Smooth muscle cell (in vitro differentiated cells): ENCODE results near the gene SWI5. TPM values are rescaled to one million over a fixed set of nuclear protein-coding genes. Genes with fewer than 3 reads are reported as not detected.
A peak's percentile ranks its signal among the peaks of the same experiment; 100 is the strongest.

Source experiments
- DNase-seq: peaks from one replicate; lab custom pipeline; 2025; ENCODE audit not compliant: unreplicated experiment; lab: John Stamatoyannopoulos, UW
- H2AFZ ChIP-seq: fragments of 200-600 bp; sonication (generic); 2 replicates; pipeline ENCODE4 v1.6.0; 2016; ENCODE audit warnings: antibody characterized with exemption, low read depth, mild to moderate bottlenecking
- H3F3A ChIP-seq: fragments of 200-600 bp; sonication (generic); 2 replicates; pipeline ENCODE4 v1.6.0; 2017; ENCODE audit warnings: antibody characterized with exemption, low read depth
- H3K27ac ChIP-seq: fragments of 200-600 bp; sonication (generic); 2 replicates; pipeline ENCODE4 v1.5.1; 2016; ENCODE audit warnings: low read depth, mild to moderate bottlenecking
- H3K27me3 ChIP-seq: fragments of 200-600 bp; sonication (generic); 2 replicates; pipeline ENCODE4 v1.6.1; 2016; ENCODE audit warnings: low read depth, mild to moderate bottlenecking
- H3K36me3 ChIP-seq: fragments of 200-600 bp; sonication (generic); 2 replicates; pipeline ENCODE4 v1.5.1; 2016; ENCODE audit warnings: low read depth
- H3K4me1 ChIP-seq: fragments of 200-600 bp; sonication (generic); 2 replicates; pipeline ENCODE4 v1.5.1; 2016; ENCODE audit warnings: low read depth
- H3K4me2 ChIP-seq: fragments of 200-600 bp; sonication (generic); 2 replicates; pipeline ENCODE4 v1.6.0; 2016; ENCODE audit warnings: mild to moderate bottlenecking
- H3K4me3 ChIP-seq: fragments of 200-600 bp; sonication (generic); 2 replicates; pipeline ENCODE4 v1.5.1; 2016; ENCODE audit warnings: mild to moderate bottlenecking
- H3K79me2 ChIP-seq: fragments of 200-600 bp; sonication (generic); 2 replicates; pipeline ENCODE4 v1.6.0; 2016; ENCODE audit warnings: low read depth, mild to moderate bottlenecking
- H3K9ac ChIP-seq: fragments of 200-600 bp; sonication (generic); 2 replicates; pipeline ENCODE4 v1.6.0; 2016; ENCODE audit warnings: low read depth
- H3K9me3 ChIP-seq: fragments of 200-600 bp; sonication (generic); replicated peaks from 2 replicates; pipeline ENCODE4 v1.5.1; 2016; ENCODE audit warnings: low read depth
- H4K20me1 ChIP-seq: fragments of 200-600 bp; sonication (generic); 2 replicates; pipeline ENCODE4 v1.6.0; 2016; ENCODE audit warnings: low read depth
- CTCF ChIP-seq: fragments of 200-600 bp; sonication (generic); IDR thresholded peaks from 2 replicates; pipeline ENCODE4 v1.5.1; 2017; ENCODE audit warnings: borderline replicate concordance, mild to moderate bottlenecking, antibody characterized with exemption; ENCODE audit not compliant: insufficient read depth, poor library complexity, severe bottlenecking
- WGBS: methylation state at CpG from one replicate; pipeline ENCODE4 v1.1.7; 2016; ENCODE audit warnings: low lambda C conversion rate; 5-methylcytosine and 5-hydroxymethylcytosine counted together
- polyA plus RNA-seq: library from polyadenylated mRNA; unstranded; fragments of >200 nt; fragmentation: Nextera tagmentation; extraction: Ambion mirVana; gene quantifications from 2 replicates; pipeline ENCODE4 v1.2.1, GENCODE V29; 2016
- total RNA-seq: library from RNA; depleted of rRNA; stranded (reverse); fragments of >200 nt; gene quantifications from 2 replicates; pipeline ENCODE4 v1.2.3, GENCODE V29; 2014

The SWI5 gene
- total and polyA plus RNA-seq, 2 experiments from 2014 or later: 47.1 to 77.2 TPM

GRCh38 chr9:128244837-128245231 is 31.2 kb upstream of the SWI5 start:
- WGBS: 25% methylated on average over 9 of the region's 18 CpGs
- H3K4me1 ChIP-seq: peaks cover 16% of the 10 kb centered on the region
- no peaks in the 10 kb centered on the region for H3K36me3 ChIP-seq
- peak overlapping the region; percentile 86 for H3K4me2 ChIP-seq
- no peak for TF ChIP-seq CTCF
- H4K20me1 ChIP-seq: no peaks in the 10 kb centered on the region
- no peaks in the 10 kb centered on the region for H3K79me2 ChIP-seq
- no peaks in the 10 kb centered on the region for H3K27me3 ChIP-seq
- no peaks in the 10 kb centered on the region for H3K9me3 ChIP-seq
- peak overlapping the region; percentile 50 for H3K4me3 ChIP-seq
- peak overlapping the region; percentile 91 for H3K27ac ChIP-seq
- H3K9ac ChIP-seq: peak overlapping the region; percentile 68
- H3F3A ChIP-seq: peaks cover 27% of the 10 kb centered on the region
- H2AFZ ChIP-seq: no peak overlapping the region
- peak; percentile 62 for DNase-seq

DNA sequence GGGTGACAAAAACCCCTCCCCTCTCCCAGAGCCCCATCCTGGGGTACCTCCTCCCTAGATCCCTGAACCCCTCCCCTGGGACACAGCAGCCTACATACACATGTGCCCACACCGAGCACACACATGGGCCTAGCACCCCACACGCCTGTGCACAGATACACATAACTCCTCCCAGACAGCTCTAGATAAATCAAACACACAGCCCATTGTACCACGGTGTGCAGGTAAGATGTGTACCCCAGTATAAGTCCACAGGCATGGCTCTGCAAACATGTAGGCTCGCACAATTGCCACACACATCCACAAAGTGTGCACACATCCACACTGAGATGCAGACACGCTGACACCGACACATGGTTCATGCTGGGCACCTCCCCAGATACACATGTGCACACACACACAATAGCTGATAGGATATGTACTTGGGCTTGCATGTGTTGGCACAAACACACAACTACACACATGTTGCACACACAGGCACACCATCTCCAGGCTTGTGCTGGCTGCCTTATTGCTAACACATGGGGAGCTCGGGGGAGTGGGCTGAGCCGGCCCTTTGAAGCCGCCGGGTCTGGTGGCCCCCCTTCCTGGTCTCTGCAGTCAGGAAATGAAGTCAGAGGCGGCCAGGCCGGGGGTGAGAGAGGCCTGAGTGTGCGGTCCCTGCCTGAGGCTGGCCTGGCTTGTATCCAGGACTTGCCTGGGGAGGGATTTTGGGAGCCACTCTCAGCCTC is 30.5 kb upstream of the SWI5 start:
- no peak overlapping the region for H3K4me3 ChIP-seq
- no peaks in the 10 kb centered on the region for H3K9me3 ChIP-seq
- H3K9ac ChIP-seq: peak overlapping the region; percentile 13
- 28% methylated on average over 13 of the region's 13 CpGs for WGBS
- H3K27ac ChIP-seq: peak overlapping the region; percentile 91
- H2AFZ ChIP-seq: no peak overlapping the region
- DNase-seq: peak; percentile 34
- no peaks in the 10 kb centered on the region for H3K79me2 ChIP-seq
- no peak for TF ChIP-seq CTCF
- H3K4me1 ChIP-seq: peaks cover 16% of the 10 kb centered on the region
- H3F3A ChIP-seq: peaks cover 29% of the 10 kb centered on the region
- H3K36me3 ChIP-seq: no peaks in the 10 kb centered on the region
- no peaks in the 10 kb centered on the region for H4K20me1 ChIP-seq
- H3K4me2 ChIP-seq: peak overlapping the region; percentile 86
- no peaks in the 10 kb centered on the region for H3K27me3 ChIP-seq

- H3K4me3 ChIP-seq: no peak overlapping the region
- H2AFZ ChIP-seq: no peak overlapping the region
Measured at GRCh38 chr9:128246471-128246870, 29.6 kb upstream of the SWI5 start.

More at GRCh38 chr9:128246471-128246870, 29.6 kb upstream of the SWI5 start:
- Histone ChIP-seq H3K27ac (peak overlapping the region; percentile 91), H3K27me3 (no peaks in the 10 kb centered on the region), H3K36me3 (no peaks in the 10 kb centered on the region), H3K4me2 (peak overlapping the region; percentile 86), H4K20me1 (no peaks in the 10 kb centered on the region), H3K9me3 (no peaks in the 10 kb centered on the region), H3F3A (peaks cover 29% of the 10 kb centered on the region), H3K4me1 (peaks cover 16% of the 10 kb centered on the region), H3K9ac (no peak overlapping the region), H3K79me2 (no peaks in the 10 kb centered on the region)
- 48% methylated on average over 1 of the region's 2 CpGs for WGBS
- no peak for TF ChIP-seq CTCF
- no peak for DNase-seq
